NCI-H2227 (cell line): ENCODE results near the gene LSG1.

Source experiments
- DNase-seq: peaks from one replicate; lab custom pipeline; 2025; ENCODE audit not compliant: unreplicated experiment; lab: John Stamatoyannopoulos, UW

LSG1 gene

GRCh38 chr3:194671900-194672808 is at the start of gene LSG1:
Gene LSG1, minus strand, starts transcription at chr3:194672191. Its CDS starts 29 bp downstream, at chr3:194672162.
- peak; percentile 98 for DNase-seq

GRCh38 chr3:194720048-194720447 is 48.1 kb upstream of the LSG1 start:
- DNase-seq: no peak

GRCh38 chr3:194718079-194718478 is 46.1 kb upstream of the LSG1 start:
- DNase-seq: no peak

GRCh38 chr3:194715022-194715800 is 43.2 kb upstream of the LSG1 start:
- no peak for DNase-seq

- DNase-seq: no peak
These were observed 42.6 kb upstream of the LSG1 start for GRCh38 chr3:194714564-194714963.

- no peak for DNase-seq
These were observed 42.1 kb upstream of the LSG1 start for GRCh38 chr3:194714137-194714455.

GRCh38 chr3:194713299-194714136 is 41.5 kb upstream of the LSG1 start:
- no peak for DNase-seq

GRCh38 chr3:194711913-194712312 is 39.9 kb upstream of the LSG1 start:
- no peak for DNase-seq

GRCh38 chr3:194711286-194711685 is 39.3 kb upstream of the LSG1 start:
- no peak for DNase-seq

GRCh38 chr3:194707147-194707540 is 35.2 kb upstream of the LSG1 start:
- DNase-seq: no peak

GRCh38 chr3:194705761-194706160 is 33.8 kb upstream of the LSG1 start:
- DNase-seq: no peak

GRCh38 chr3:194705227-194705626 is 33.2 kb upstream of the LSG1 start:
- no peak for DNase-seq

- peak; percentile 69 for DNase-seq
These were observed 30.6 kb upstream of the LSG1 start for GRCh38 chr3:194702545-194702944.

GRCh38 chr3:194696702-194697101 is 24.7 kb upstream of the LSG1 start:
- DNase-seq: no peak

GRCh38 chr3:194691481-194692283 is 19.7 kb upstream of the LSG1 start:
- DNase-seq: no peak

GRCh38 chr3:194690501-194691372 is 18.7 kb upstream of the LSG1 start:
- no peak for DNase-seq

GRCh38 chr3:194689493-194689944 is 17.5 kb upstream of the LSG1 start:
- DNase-seq: no peak

- no peak for DNase-seq
These were observed 17.0 kb upstream of the LSG1 start for GRCh38 chr3:194688946-194689345.

GRCh38 chr3:194688200-194688740 is 16.3 kb upstream of the LSG1 start:
- DNase-seq: no peak
